GM21576 (cell line): ENCODE data around the gene F5.

Experiments
- ATAC-seq: cut with Tn5 transposase; IDR thresholded peaks from one replicate; pipeline ENCODE4 v1.9.1; 2021; ENCODE audit warnings: mild to moderate bottlenecking, moderate library complexity; ENCODE audit not compliant: unreplicated experiment

The F5 gene

GRCh38 chr1:169484101-169484500 lies 102.2 kb downstream of the F5 start:
- ATAC-seq, result no peak

- ATAC-seq, result no peak
Measured at GRCh38 chr1:169483500-169483966, 102.7 kb downstream of the F5 start.

- ATAC-seq, result no peak
Measured at GRCh38 chr1:169479363-169480066, 106.8 kb downstream of the F5 start.

- no peak for ATAC-seq
Measured at GRCh38 chr1:169478094-169478672, 108.1 kb downstream of the F5 start.

GRCh38 chr1:169475806-169476387 lies 110.4 kb downstream of the F5 start:
- ATAC-seq, result no peak

GRCh38 chr1:169474302-169474995 lies 111.8 kb downstream of the F5 start:
- no peak for ATAC-seq

GRCh38 chr1:169473347-169473746 lies 112.9 kb downstream of the F5 start:
- no peak for ATAC-seq

GRCh38 chr1:169472738-169473137 lies 113.5 kb downstream of the F5 start:
- ATAC-seq, result no peak

GRCh38 chr1:169468982-169469381 lies 117.3 kb downstream of the F5 start:
- no peak for ATAC-seq

GRCh38 chr1:169466259-169467230 lies 119.7 kb downstream of the F5 start:
- peak; percentile 50 for ATAC-seq

GRCh38 chr1:169465281-169465680 lies 121.0 kb downstream of the F5 start:
- ATAC-seq, result no peak
